Nephron progenitor cell (in vitro differentiated cells): Measurements from ENCODE around the gene ACTL8.
A peak's percentile ranks its signal among the peaks of the same experiment; 100 is the strongest.

Experiments used
- DNase-seq: peaks from one replicate; pipeline ENCODE4 v3.0.0; 2021
- H3K27ac Mint-ChIP-seq: 2 replicates; pipeline ENCODE4 v1.8.0; 2021; ENCODE audit warnings: mild to moderate bottlenecking, moderate library complexity, mixed read lengths
- H3K27me3 Mint-ChIP-seq: 2 replicates; pipeline ENCODE4 v1.8.0; 2021; ENCODE audit warnings: mild to moderate bottlenecking, low read depth, mixed read lengths; ENCODE audit not compliant: poor library complexity
- H3K36me3 Mint-ChIP-seq: 2 replicates; pipeline ENCODE4 v1.8.0; 2021; ENCODE audit warnings: low read depth, mixed read lengths
- H3K4me1 Mint-ChIP-seq: 2 replicates; pipeline ENCODE4 v1.8.0; 2021; ENCODE audit warnings: mixed read lengths
- H3K4me3 Mint-ChIP-seq: 2 replicates; pipeline ENCODE4 v1.8.0; 2021; ENCODE audit warnings: mild to moderate bottlenecking, moderate library complexity, mixed read lengths
- H3K9me3 Mint-ChIP-seq: 2 replicates; pipeline ENCODE4 v1.8.0; 2021; ENCODE audit warnings: mild to moderate bottlenecking, moderate library complexity, mixed read lengths
- CTCF ChIP-seq: fragments of 200-600 bp; sonication (generic); IDR thresholded peaks from 2 replicates; pipeline ENCODE4 v1.5.0; 2021; ENCODE audit warnings: antibody characterized with exemption

ACTL8 gene

GRCh38 chr1:17755120-17755519 is at the start of gene ACTL8:
Gene ACTL8 (plus strand): TSS chr1:17755333. CDS start chr1:17823009, 67,676 bp downstream.
- TF ChIP-seq CTCF: no peak
- Mint-ChIP-seq H3K9me3 (peaks cover 69% of the 10 kb centered on the region), H3K36me3 (peaks cover 4% of the 10 kb centered on the region), H3K27ac (no peak within 1 kb of the TSS), H3K4me1 (peaks cover 4% of the 10 kb centered on the region), H3K4me3 (no peak within 1 kb of the TSS), H3K27me3 (peaks cover 19% of the 10 kb centered on the region)
- no peak for DNase-seq

GRCh38 chr1:17706445-17706844 is 48.7 kb upstream of the ACTL8 start:
- peaks cover 6% of the 10 kb centered on the region for H3K27me3 Mint-ChIP-seq

GRCh38 chr1:17709981-17710380 is 45.2 kb upstream of the ACTL8 start:
- Mint-ChIP-seq H3K27ac (no peak overlapping the region), H3K4me1 (peaks cover 24% of the 10 kb centered on the region), H3K27me3 (peaks cover 22% of the 10 kb centered on the region)

More at GRCh38 chr1:17706445-17706844, 48.7 kb upstream of the ACTL8 start:
- Mint-ChIP-seq H3K36me3 (peaks cover 6% of the 10 kb centered on the region), H3K4me3 (no peak overlapping the region), H3K27ac (no peak overlapping the region), H3K9me3 (peaks cover 30% of the 10 kb centered on the region), H3K4me1 (peaks cover 34% of the 10 kb centered on the region)
- no peak for DNase-seq
- no peak for TF ChIP-seq CTCF

GRCh38 chr1:17710889-17711576 is 44.1 kb upstream of the ACTL8 start:
- Mint-ChIP-seq H3K4me1 (peaks cover 27% of the 10 kb centered on the region), H3K36me3 (peaks cover 6% of the 10 kb centered on the region), H3K27me3 (peaks cover 25% of the 10 kb centered on the region), H3K4me3 (no peak overlapping the region), H3K27ac (no peak overlapping the region), H3K9me3 (peaks cover 33% of the 10 kb centered on the region)
- TF ChIP-seq CTCF: no peak
- DNase-seq: no peak

More at GRCh38 chr1:17709981-17710380, 45.2 kb upstream of the ACTL8 start:
- H3K9me3 Mint-ChIP-seq: peaks cover 33% of the 10 kb centered on the region
- no peak for DNase-seq
- TF ChIP-seq CTCF: no peak
- H3K4me3 Mint-ChIP-seq: no peak overlapping the region
- peaks cover 6% of the 10 kb centered on the region for H3K36me3 Mint-ChIP-seq

- Mint-ChIP-seq H3K27ac (no peak overlapping the region), H3K36me3 (peaks cover 6% of the 10 kb centered on the region), H3K27me3 (peaks cover 26% of the 10 kb centered on the region), H3K4me3 (no peak overlapping the region), H3K9me3 (peaks cover 33% of the 10 kb centered on the region), H3K4me1 (peaks cover 27% of the 10 kb centered on the region)
- no peak for DNase-seq
- no peak for TF ChIP-seq CTCF
Measured at GRCh38 chr1:17711577-17711910, 43.6 kb upstream of the ACTL8 start.

- Mint-ChIP-seq H3K9me3 (peaks cover 33% of the 10 kb centered on the region), H3K4me1 (peaks cover 27% of the 10 kb centered on the region), H3K27me3 (peaks cover 25% of the 10 kb centered on the region), H3K27ac (peak overlapping the region; percentile 53), H3K4me3 (no peak overlapping the region), H3K36me3 (peaks cover 6% of the 10 kb centered on the region)
- no peak for TF ChIP-seq CTCF
- DNase-seq: no peak
Measured at GRCh38 chr1:17711941-17712340, 43.2 kb upstream of the ACTL8 start.
